HFFc6 (cell line): ENCODE measurements around the gene PAN3. TPM values are rescaled to one million over a fixed set of nuclear protein-coding genes. Genes with fewer than 3 reads are reported as not detected.

Source experiments
- DNase-seq: peaks from one replicate; pipeline ENCODE4 v3.0.0-alpha.2; 2018
- H3K27ac Mint-ChIP-seq: 2 replicates; pipeline ENCODE4 v1.8.0; 2020; ENCODE audit warnings: mild to moderate bottlenecking, mixed read lengths
- H3K27me3 Mint-ChIP-seq: 2 replicates; pipeline ENCODE4 v1.8.0; 2021; ENCODE audit warnings: mild to moderate bottlenecking, moderate library complexity, mixed read lengths; ENCODE audit not compliant: insufficient read depth
- H3K36me3 Mint-ChIP-seq: 2 replicates; pipeline ENCODE4 v1.8.0; 2021; ENCODE audit warnings: low read depth, mixed read lengths
- H3K4me1 Mint-ChIP-seq: 2 replicates; pipeline ENCODE4 v1.8.0; 2020; ENCODE audit warnings: low read depth, mixed read lengths
- H3K4me3 Mint-ChIP-seq: 2 replicates; pipeline ENCODE4 v1.8.0; 2020; ENCODE audit warnings: mild to moderate bottlenecking, moderate library complexity, mixed read lengths
- H3K9me3 Mint-ChIP-seq: 2 replicates; pipeline ENCODE4 v1.8.0; 2020; ENCODE audit warnings: mild to moderate bottlenecking, mixed read lengths
- total RNA-seq, 6 experiments: library from RNA; stranded (reverse); fragmentation: NEBNext Ultra II Directional; extraction: Animal tissue kit (Norgen Biotek cat#: 25700); gene quantifications; 2 replicates in 1 of 6; 3 replicates in 5 of 6; pipeline ENCODE4 v1.2.3, GENCODE V29; 2021
- TF ChIP-seq, protein P1 (sequence below): fragments of 200-600 bp; sonication (generic); IDR thresholded peaks from 2 replicates; pipeline ENCODE4 v1.5.0; 2021; ENCODE audit warnings: antibody characterized with exemption, mild to moderate bottlenecking

The PAN3 gene
- total RNA-seq, 6 experiments from 2014 or later: 16.9 to 20.2 (median 18.0) TPM

DNA sequence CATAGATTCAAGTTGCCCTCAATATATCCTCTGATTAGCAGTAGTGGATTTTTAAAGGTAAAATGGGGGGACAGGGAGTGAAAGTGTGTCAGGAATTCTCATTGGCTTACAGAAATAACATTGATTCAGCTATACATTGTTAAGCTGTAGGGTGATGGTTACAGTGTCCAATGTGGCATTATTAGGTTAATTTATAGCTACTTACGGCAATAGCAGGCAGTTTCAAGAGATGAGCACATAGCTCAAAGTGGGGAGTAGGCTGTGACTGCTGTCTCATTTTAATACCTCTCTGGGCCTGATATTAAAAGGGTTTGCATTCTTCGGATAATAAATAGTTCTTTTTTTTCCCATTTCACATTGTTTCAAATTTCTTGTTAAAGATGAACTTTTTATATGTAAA is 34.6 kb downstream of the PAN3 start:
- DNase-seq: no peak
- Mint-ChIP-seq H3K4me3 (no peak overlapping the region), H3K27ac (no peak overlapping the region), H3K27me3 (no peaks in the 10 kb centered on the region), H3K4me1 (peaks cover 20% of the 10 kb centered on the region), H3K9me3 (no peaks in the 10 kb centered on the region), H3K36me3 (peaks cover 24% of the 10 kb centered on the region)
- TF ChIP-seq, protein P1, sequence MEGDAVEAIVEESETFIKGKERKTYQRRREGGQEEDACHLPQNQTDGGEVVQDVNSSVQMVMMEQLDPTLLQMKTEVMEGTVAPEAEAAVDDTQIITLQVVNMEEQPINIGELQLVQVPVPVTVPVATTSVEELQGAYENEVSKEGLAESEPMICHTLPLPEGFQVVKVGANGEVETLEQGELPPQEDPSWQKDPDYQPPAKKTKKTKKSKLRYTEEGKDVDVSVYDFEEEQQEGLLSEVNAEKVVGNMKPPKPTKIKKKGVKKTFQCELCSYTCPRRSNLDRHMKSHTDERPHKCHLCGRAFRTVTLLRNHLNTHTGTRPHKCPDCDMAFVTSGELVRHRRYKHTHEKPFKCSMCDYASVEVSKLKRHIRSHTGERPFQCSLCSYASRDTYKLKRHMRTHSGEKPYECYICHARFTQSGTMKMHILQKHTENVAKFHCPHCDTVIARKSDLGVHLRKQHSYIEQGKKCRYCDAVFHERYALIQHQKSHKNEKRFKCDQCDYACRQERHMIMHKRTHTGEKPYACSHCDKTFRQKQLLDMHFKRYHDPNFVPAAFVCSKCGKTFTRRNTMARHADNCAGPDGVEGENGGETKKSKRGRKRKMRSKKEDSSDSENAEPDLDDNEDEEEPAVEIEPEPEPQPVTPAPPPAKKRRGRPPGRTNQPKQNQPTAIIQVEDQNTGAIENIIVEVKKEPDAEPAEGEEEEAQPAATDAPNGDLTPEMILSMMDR: no peak

DNA sequence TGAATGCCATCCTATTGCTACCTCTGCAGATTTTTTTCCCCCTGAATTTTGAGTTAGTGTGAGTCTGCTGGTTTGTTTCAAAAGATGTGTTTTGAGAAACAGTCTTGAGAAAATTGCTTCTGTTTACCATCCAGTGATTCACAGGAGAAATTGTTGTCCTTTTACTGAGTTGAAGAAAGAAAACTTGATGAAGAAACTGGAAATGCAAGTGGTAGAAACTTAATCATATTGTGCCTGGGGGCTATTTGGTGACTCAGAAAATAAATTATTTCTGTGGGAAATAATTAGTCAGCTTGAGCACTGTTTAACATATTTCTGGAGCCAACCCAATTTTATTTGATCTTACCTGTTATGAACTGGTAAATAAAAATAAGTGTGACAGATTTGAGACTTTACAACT is 35.4 kb downstream of the PAN3 start:
- no peak for DNase-seq
- H3K27me3 Mint-ChIP-seq: no peaks in the 10 kb centered on the region
- TF ChIP-seq, protein P1: no peak
- no peak overlapping the region for H3K4me3 Mint-ChIP-seq
- peaks cover 20% of the 10 kb centered on the region for H3K4me1 Mint-ChIP-seq
- H3K27ac Mint-ChIP-seq: no peak overlapping the region
- no peaks in the 10 kb centered on the region for H3K9me3 Mint-ChIP-seq
- H3K36me3 Mint-ChIP-seq: peaks cover 27% of the 10 kb centered on the region

DNA sequence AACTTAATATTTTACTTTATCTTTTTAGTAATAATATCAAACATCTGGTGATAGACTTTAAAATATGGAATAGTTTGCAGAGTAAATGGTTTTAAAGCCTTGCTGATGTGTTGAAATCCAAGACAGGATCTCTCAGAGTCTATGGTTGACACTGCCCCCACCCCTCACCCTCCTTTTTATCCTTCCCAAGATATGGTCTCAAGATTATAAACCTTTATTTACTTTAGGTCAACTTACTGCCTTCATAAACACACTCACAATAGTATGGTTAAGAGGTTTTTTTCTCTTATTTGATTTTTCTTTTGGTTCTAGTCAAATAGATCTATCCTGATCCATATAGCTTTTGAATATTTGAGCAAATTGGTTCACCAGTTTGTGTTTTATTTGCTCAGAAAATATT is 39.0 kb downstream of the PAN3 start:
- peaks cover 45% of the 10 kb centered on the region for H3K4me1 Mint-ChIP-seq

DNA sequence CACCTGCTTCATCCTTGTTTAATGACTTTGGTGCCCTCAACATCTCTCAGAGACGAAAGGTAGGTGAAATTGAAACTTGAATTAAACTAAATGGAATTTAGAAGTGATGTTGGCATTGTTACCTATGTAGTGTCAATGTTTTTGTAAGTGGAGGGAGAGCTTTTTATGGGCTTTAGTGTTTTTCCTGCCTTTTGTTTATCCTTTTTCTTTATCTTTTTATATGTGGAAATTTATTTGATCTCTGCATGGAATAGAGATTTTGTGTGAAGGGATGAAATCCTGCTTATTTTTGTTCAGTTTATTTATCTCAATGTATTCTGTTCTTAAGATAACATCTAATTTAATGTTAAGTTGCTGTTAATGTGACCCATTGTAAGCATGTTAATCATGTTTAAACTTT is 39.5 kb downstream of the PAN3 start:
- TF ChIP-seq, protein P1: no peak
- Mint-ChIP-seq H3K27ac (no peak overlapping the region), H3K9me3 (no peaks in the 10 kb centered on the region), H3K27me3 (no peaks in the 10 kb centered on the region), H3K4me1 (peaks cover 46% of the 10 kb centered on the region), H3K36me3 (peaks cover 19% of the 10 kb centered on the region), H3K4me3 (no peak overlapping the region)
- no peak for DNase-seq

More for the DNA sequence above, 39.0 kb downstream of the PAN3 start:
- Mint-ChIP-seq H3K27ac (no peak overlapping the region), H3K36me3 (peaks cover 19% of the 10 kb centered on the region), H3K4me3 (no peak overlapping the region), H3K27me3 (no peaks in the 10 kb centered on the region), H3K9me3 (no peaks in the 10 kb centered on the region)
- TF ChIP-seq, protein P1: no peak
- DNase-seq: no peak

DNA sequence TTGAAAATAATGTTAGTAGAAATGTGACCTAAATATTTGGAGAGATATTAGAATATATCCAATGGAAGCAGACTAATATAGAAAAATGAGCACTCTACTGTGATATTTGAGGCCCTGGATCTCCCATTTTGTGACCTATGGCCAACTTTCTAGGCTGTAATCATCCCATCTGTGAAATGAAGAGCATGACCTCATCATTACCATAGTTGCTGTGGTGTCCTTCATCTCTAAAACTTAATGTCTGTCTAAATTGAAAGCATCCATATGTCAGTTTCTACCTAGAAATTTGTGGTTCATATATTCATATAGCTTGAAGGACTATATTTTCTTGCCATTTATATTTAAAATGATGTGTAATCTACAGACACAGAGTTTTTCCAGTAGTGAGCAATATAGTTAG is 41.6 kb downstream of the PAN3 start:
- Mint-ChIP-seq H3K4me1 (peaks cover 34% of the 10 kb centered on the region), H3K27me3 (no peaks in the 10 kb centered on the region), H3K9me3 (no peaks in the 10 kb centered on the region), H3K36me3 (peaks cover 14% of the 10 kb centered on the region), H3K4me3 (no peak overlapping the region), H3K27ac (no peak overlapping the region)
- TF ChIP-seq, protein P1: no peak
- no peak for DNase-seq

DNA sequence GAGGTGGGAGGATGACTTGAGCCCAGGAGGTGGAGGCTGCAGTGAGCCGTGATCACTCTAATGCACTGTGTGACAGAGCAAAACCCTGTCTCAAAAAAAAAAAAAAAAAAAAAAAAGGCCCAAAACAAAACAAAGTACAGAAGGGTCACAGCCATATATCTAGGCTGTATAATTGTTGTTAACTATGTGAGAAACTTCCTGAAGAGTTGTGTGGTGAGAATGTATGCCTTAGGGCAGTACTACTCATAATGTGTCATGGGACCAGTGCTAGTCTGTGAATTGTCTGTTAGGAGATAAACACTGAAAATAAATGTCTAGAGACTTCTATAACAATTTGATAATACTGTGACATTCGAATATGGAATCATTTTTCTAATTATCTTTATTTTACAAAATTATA is 43.1 kb downstream of the PAN3 start:
- H3K36me3 Mint-ChIP-seq: peaks cover 9% of the 10 kb centered on the region
- H3K27ac Mint-ChIP-seq: peak overlapping the region; percentile 73
- TF ChIP-seq, protein P1: no peak
- no peaks in the 10 kb centered on the region for H3K9me3 Mint-ChIP-seq
- peaks cover 38% of the 10 kb centered on the region for H3K4me1 Mint-ChIP-seq
- H3K27me3 Mint-ChIP-seq: no peaks in the 10 kb centered on the region
- no peak overlapping the region for H3K4me3 Mint-ChIP-seq
- DNase-seq: peak; percentile 92
